Left renal cortex interstitium (tissue), 4 donors: ENCODE results near the gene PFDN5. TPM values are rescaled to one million over a fixed set of nuclear protein-coding genes. Genes with fewer than 3 reads are reported as not detected.
A peak's percentile ranks its signal among the peaks of the same experiment; 100 is the strongest.
"Not testable (repeated sequence)": the region's sequence is repeated elsewhere in the genome, so short reads cannot be mapped to it uniquely, and the experiment has no call there.

ENCODE experiments used
- DNase-seq, 4 donors: peaks; one replicate each; pipeline ENCODE4 v3.0.0-alpha.2; 2013; ENCODE audit warnings: low read depth in 4 of 4, low spot score in 2 of 4, missing footprints in 1 of 4
- polyA plus RNA-seq, 4 donors: library from polyadenylated mRNA; unstranded; fragments of 120-200 nt; gene quantifications; one replicate each; pipeline ENCODE4 v1.2.1, GENCODE V29; 2013; ENCODE audit not compliant: insufficient read length in 4 of 4

Gene PFDN5
- polyA plus RNA-seq, 4 donors = 589 to 875 (median 641) TPM

GRCh38 chr12:53325511-53326061, 30.2 kb downstream of the PFDN5 start:
- peak in 1 of 4 donors; percentile 36 for DNase-seq

- DNase-seq = no peak
Observed at GRCh38 chr12:53326460-53327185, 31.3 kb downstream of the PFDN5 start.

- DNase-seq = no peak
Observed at GRCh38 chr12:53327435-53328042, 32.2 kb downstream of the PFDN5 start.

- DNase-seq = no peak
Observed at GRCh38 chr12:53328043-53328435, 32.7 kb downstream of the PFDN5 start.

- DNase-seq = no peak
Observed at GRCh38 chr12:53330671-53331070, 35.3 kb downstream of the PFDN5 start.

- not testable (repeated sequence) for DNase-seq
Observed at GRCh38 chr12:53332339-53332738, 37.0 kb downstream of the PFDN5 start.

- DNase-seq = no peak
Observed at GRCh38 chr12:53332744-53333143, 37.4 kb downstream of the PFDN5 start.

GRCh38 chr12:53333289-53333688, 37.9 kb downstream of the PFDN5 start:
- DNase-seq = no peak

GRCh38 chr12:53333845-53334244, 38.5 kb downstream of the PFDN5 start:
- DNase-seq = no peak

GRCh38 chr12:53334822-53335221, 39.5 kb downstream of the PFDN5 start:
- DNase-seq = no peak

GRCh38 chr12:53336181-53336681, 40.9 kb downstream of the PFDN5 start, which contains the start of gene SP7:
SP7 (minus strand) TSS chr12:53336354; CDS start chr12:53335646, 708 bp downstream.
- no peak for DNase-seq

GRCh38 chr12:53338017-53338416, 42.7 kb downstream of the PFDN5 start:
- no peak for DNase-seq

- no peak for DNase-seq
Observed at GRCh38 chr12:53338916-53339315, 43.6 kb downstream of the PFDN5 start.

- DNase-seq = no peak
Observed at GRCh38 chr12:53340398-53340797, 45.1 kb downstream of the PFDN5 start.

GRCh38 chr12:53343449-53343848, 48.1 kb downstream of the PFDN5 start:
- DNase-seq = no peak

GRCh38 chr12:53343969-53344368, 48.6 kb downstream of the PFDN5 start:
- no peak for DNase-seq

- no peak for DNase-seq
Observed at GRCh38 chr12:53344487-53344823, 49.1 kb downstream of the PFDN5 start.

- DNase-seq = peak; percentile 60 to 78 (median 75)
Observed at GRCh38 chr12:53344824-53345485, 49.6 kb downstream of the PFDN5 start.

GRCh38 chr12:53345486-53346188, 50.3 kb downstream of the PFDN5 start:
- DNase-seq = no peak

- no peak for DNase-seq
Observed at GRCh38 chr12:53346491-53346890, 51.1 kb downstream of the PFDN5 start.

GRCh38 chr12:53347905-53348304, 52.6 kb downstream of the PFDN5 start:
- DNase-seq = no peak
